Lung (tissue), 12 donors: ENCODE data around the gene STARD10. TPM values are rescaled to one million over a fixed set of nuclear protein-coding genes. Genes with fewer than 3 reads are reported as not detected.

ENCODE experiments used
- ATAC-seq: fragments of 200-7000 bp; cut with Tn5 transposase; one replicate; pipeline ENCODE4 v1.9.1; 2020; ENCODE audit warnings: moderate number of reproducible peaks; ENCODE audit not compliant: insufficient read depth, low FRiP score
- DNase-seq, 3 donors: peaks; one replicate each; pipeline ENCODE4 v3.0.0-alpha.2; 2013 to 2017
- H3K27ac ChIP-seq, 2 donors: one replicate each; pipeline ENCODE4 v1.5.1; 2013; ENCODE audit warnings: mild to moderate bottlenecking in 2 of 2, moderate library complexity in 2 of 2, control low read depth in 1 of 2, inconsistent platforms in 1 of 2, low read depth in 1 of 2, low read length in 1 of 2
- H3K27me3 ChIP-seq, 3 donors: one replicate each; pipeline ENCODE4 v1.5.1; 2013; ENCODE audit warnings: low read length in 2 of 3; ENCODE audit not compliant: control insufficient read depth in 3 of 3, insufficient read depth in 3 of 3
- H3K36me3 ChIP-seq, 4 donors: one replicate each; pipeline ENCODE4 v1.5.1; 2013; ENCODE audit warnings: low read length in 4 of 4, mild to moderate bottlenecking in 1 of 4, moderate library complexity in 1 of 4; ENCODE audit not compliant: control insufficient read depth in 4 of 4, insufficient read depth in 4 of 4
- H3K4me1 ChIP-seq, 5 donors: one replicate each; pipeline ENCODE4 v1.5.1; 2013; ENCODE audit warnings: low read length in 5 of 5, mild to moderate bottlenecking in 2 of 5, moderate library complexity in 1 of 5; ENCODE audit not compliant: control insufficient read depth in 5 of 5, insufficient read depth in 5 of 5
- H3K4me3 ChIP-seq: one replicate; pipeline ENCODE4 v1.5.1; 2013; ENCODE audit warnings: mild to moderate bottlenecking, control low read depth, moderate library complexity
- H3K9ac ChIP-seq, 2 donors: one replicate each; pipeline ENCODE4 v1.5.1; 2013; ENCODE audit warnings: low read length in 2 of 2, control low read depth in 1 of 2; ENCODE audit not compliant: insufficient read depth in 1 of 2
- H3K9me3 ChIP-seq, 4 donors: one replicate each; pipeline ENCODE4 v1.5.1; 2013; ENCODE audit warnings: low read length in 3 of 4, mild to moderate bottlenecking in 1 of 4, moderate library complexity in 1 of 4; ENCODE audit not compliant: control insufficient read depth in 4 of 4, insufficient read depth in 3 of 4
- CTCF ChIP-seq: IDR thresholded peaks from 2 replicates; pipeline ENCODE4 v1.5.1; 2012; ENCODE audit warnings: mild to moderate bottlenecking; ENCODE audit errors: control extremely low read depth, extremely low read depth
- WGBS, 2 donors: extraction: QIAGEN DNeasy Blood & Tissue Kit; methylation state at CpG; one replicate each; pipeline ENCODE4 v1.1.7; 2013; 5-methylcytosine and 5-hydroxymethylcytosine counted together
- polyA plus RNA-seq, 2 donors: library from polyadenylated mRNA; stranded (reverse); fragments of 200-250 nt; gene quantifications; one replicate each; pipeline ENCODE4 v1.2.1, GENCODE V29; 2013
- total RNA-seq, 2 donors: library from RNA; depleted of rRNA in 1 of 2; stranded (reverse); fragments of >200 nt in 1 of 2; gene quantifications; one replicate each; pipeline ENCODE4 v1.2.1, GENCODE V29; 2014 to 2021
- donor health status: control.
- donor health status: control.
- donor health status: Bipolar disorder and iron deficiency.
- donor health status: healthy.
- donor health status: DM: yes; HTN: yes; CAD: no.

The STARD10 gene
- total and polyA plus RNA-seq, 4 donors, result 66.5 to 198 (median 102) TPM

GRCh38 chr11:72745511-72745910, 48.3 kb downstream of the STARD10 start:
- Histone ChIP-seq H3K9me3 (no peaks in the 10 kb centered on the region), H3K4me1 (peaks cover 0 to 23% (median 8%) of the 10 kb centered on the region in 5 donors), H3K27ac (no peak overlapping the region), H3K9ac (no peak overlapping the region), H3K4me3 (no peak overlapping the region), H3K27me3 (no peaks in the 10 kb centered on the region), H3K36me3 (no peaks in the 10 kb centered on the region)
- TF ChIP-seq CTCF, result no peak
- WGBS, 2 donors, result 78 to 89% methylated on average over 5 of the region's 5 CpGs
- no peak for ATAC-seq
- DNase-seq, result no peak

GRCh38 chr11:72744474-72744873, 49.4 kb downstream of the STARD10 start:
- H3K4me3 ChIP-seq, result no peak overlapping the region
- peaks cover 0 to 26% (median 6%) of the 10 kb centered on the region in 5 donors for H3K4me1 ChIP-seq
- WGBS, 2 donors, result 76 to 80% methylated on average over 6 of the region's 6 CpGs
- no peak for DNase-seq
- TF ChIP-seq CTCF, result no peak
- peak overlapping the region in 1 of 2 donors; percentile 29 for H3K27ac ChIP-seq
- no peaks in the 10 kb centered on the region for H3K27me3 ChIP-seq
- ATAC-seq, result no peak
- no peak overlapping the region for H3K9ac ChIP-seq
- H3K9me3 ChIP-seq, result no peaks in the 10 kb centered on the region
- H3K36me3 ChIP-seq, result no peaks in the 10 kb centered on the region

- ATAC-seq, result no peak
- DNase-seq, result no peak
- Histone ChIP-seq H3K36me3 (no peaks in the 10 kb centered on the region), H3K9me3 (no peaks in the 10 kb centered on the region), H3K27me3 (no peaks in the 10 kb centered on the region), H3K27ac (peak overlapping the region in 1 of 2 donors; percentile 37), H3K4me3 (no peak overlapping the region), H3K4me1 (peaks cover 0 to 30% (median 6%) of the 10 kb centered on the region in 5 donors), H3K9ac (no peak overlapping the region)
- TF ChIP-seq CTCF, result no peak
- 64 to 66% methylated on average over 6 of the region's 6 CpGs for whole genome bisulfite sequencing, 2 donors
Measured at GRCh38 chr11:72743321-72744221, 50.3 kb downstream of the STARD10 start.
